ENCODE results near the gene NXT1.

DNA sequence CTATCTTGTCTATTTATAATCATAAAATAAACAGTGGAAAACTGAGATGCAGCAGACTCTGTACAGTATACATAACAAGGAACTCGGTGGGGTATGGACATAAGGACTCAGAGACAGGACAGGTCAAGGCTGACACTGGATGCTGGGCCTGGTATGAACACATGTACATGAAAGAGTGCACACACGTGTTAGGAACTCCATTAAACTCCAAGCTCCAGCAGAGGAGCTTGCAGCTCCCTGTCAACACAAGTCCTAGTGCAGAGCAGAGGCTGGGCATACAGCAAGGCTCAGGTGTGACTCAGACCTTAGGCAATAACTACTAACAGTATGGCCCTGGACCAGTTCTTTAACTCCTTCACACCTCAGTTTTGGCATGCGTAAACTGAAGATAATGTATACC is 53.6 kb downstream of the NXT1 start:
- no peak for TF ChIP-seq NFE2L2 (IDR thresholded peaks at IDR 0.05; ENCODE audit: low read depth, low read length)
- TF ChIP-seq, protein P1, sequence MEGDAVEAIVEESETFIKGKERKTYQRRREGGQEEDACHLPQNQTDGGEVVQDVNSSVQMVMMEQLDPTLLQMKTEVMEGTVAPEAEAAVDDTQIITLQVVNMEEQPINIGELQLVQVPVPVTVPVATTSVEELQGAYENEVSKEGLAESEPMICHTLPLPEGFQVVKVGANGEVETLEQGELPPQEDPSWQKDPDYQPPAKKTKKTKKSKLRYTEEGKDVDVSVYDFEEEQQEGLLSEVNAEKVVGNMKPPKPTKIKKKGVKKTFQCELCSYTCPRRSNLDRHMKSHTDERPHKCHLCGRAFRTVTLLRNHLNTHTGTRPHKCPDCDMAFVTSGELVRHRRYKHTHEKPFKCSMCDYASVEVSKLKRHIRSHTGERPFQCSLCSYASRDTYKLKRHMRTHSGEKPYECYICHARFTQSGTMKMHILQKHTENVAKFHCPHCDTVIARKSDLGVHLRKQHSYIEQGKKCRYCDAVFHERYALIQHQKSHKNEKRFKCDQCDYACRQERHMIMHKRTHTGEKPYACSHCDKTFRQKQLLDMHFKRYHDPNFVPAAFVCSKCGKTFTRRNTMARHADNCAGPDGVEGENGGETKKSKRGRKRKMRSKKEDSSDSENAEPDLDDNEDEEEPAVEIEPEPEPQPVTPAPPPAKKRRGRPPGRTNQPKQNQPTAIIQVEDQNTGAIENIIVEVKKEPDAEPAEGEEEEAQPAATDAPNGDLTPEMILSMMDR (conservative IDR thresholded peaks at IDR 0.05; ENCODE audit: low read depth, low read length), result no peak
- TF ChIP-seq POLR2A (IDR thresholded peaks at IDR 0.05; ENCODE audit: low read depth, low read length), result no peak
- TF ChIP-seq RCOR1 (IDR thresholded peaks at IDR 0.05; ENCODE audit: insufficient replicate concordance, low read length), result no peak
- TF ChIP-seq, protein P2, sequence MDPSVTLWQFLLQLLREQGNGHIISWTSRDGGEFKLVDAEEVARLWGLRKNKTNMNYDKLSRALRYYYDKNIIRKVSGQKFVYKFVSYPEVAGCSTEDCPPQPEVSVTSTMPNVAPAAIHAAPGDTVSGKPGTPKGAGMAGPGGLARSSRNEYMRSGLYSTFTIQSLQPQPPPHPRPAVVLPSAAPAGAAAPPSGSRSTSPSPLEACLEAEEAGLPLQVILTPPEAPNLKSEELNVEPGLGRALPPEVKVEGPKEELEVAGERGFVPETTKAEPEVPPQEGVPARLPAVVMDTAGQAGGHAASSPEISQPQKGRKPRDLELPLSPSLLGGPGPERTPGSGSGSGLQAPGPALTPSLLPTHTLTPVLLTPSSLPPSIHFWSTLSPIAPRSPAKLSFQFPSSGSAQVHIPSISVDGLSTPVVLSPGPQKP (IDR thresholded peaks at IDR 0.05; ENCODE audit: borderline replicate concordance, low read depth, low read length), result no peak
- no peak for TF ChIP-seq RFX5 (IDR thresholded peaks at IDR 0.05; ENCODE audit: low read depth, low read length)
- no peak for TF ChIP-seq MAFK (IDR thresholded peaks at IDR 0.05; ENCODE audit: low read depth, low read length)
- TF ChIP-seq CEBPB (IDR thresholded peaks at IDR 0.05; ENCODE audit: low read depth, low read length), result peak; percentile 90
- no peak for TF ChIP-seq RAD21 (IDR thresholded peaks at IDR 0.05; ENCODE audit: low read length)
- TF ChIP-seq, protein P3, sequence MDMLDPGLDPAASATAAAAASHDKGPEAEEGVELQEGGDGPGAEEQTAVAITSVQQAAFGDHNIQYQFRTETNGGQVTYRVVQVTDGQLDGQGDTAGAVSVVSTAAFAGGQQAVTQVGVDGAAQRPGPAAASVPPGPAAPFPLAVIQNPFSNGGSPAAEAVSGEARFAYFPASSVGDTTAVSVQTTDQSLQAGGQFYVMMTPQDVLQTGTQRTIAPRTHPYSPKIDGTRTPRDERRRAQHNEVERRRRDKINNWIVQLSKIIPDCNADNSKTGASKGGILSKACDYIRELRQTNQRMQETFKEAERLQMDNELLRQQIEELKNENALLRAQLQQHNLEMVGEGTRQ (IDR thresholded peaks at IDR 0.05; ENCODE audit: low read depth, low read length), result no peak
- TF ChIP-seq SMC3 (IDR thresholded peaks at IDR 0.05; ENCODE audit: low read depth, low read length), result no peak
- no peak for TF ChIP-seq FOS (IDR thresholded peaks at IDR 0.05; ENCODE audit: low read depth, low read length)
- TF ChIP-seq CHD1 (IDR thresholded peaks at IDR 0.05; ENCODE audit: low read depth, low read length), result no peak

All from IMR-90 (cell line).